Esophagus muscularis mucosa (tissue), 4 donors: ENCODE data around the gene COX18. TPM values are rescaled to one million over a fixed set of nuclear protein-coding genes. Genes with fewer than 3 reads are reported as not detected.

Source experiments
- DNase-seq: peaks from one replicate; pipeline ENCODE4 v3.0.0-alpha.2; 2017; ENCODE audit errors: extremely low spot score
- H3K27ac ChIP-seq, 4 donors: fragments of 200-600 bp; sonication (generic); replicated peaks in 1 of 4; 1 replicate in 3 of 4; 2 replicates in 1 of 4; pipeline ENCODE4 v1.5.1; 2016 to 2019; ENCODE audit warnings: mild to moderate bottlenecking in 1 of 4
- H3K27me3 ChIP-seq, 4 donors: fragments of 200-600 bp; sonication (generic); one replicate each; pipeline versions ENCODE4 v1.5.1 to v1.6.0; 2016 to 2019
- H3K36me3 ChIP-seq, 4 donors: fragments of 200-600 bp; sonication (generic); one replicate each; pipeline ENCODE4 v1.5.1; 2016 to 2019
- H3K4me1 ChIP-seq, 4 donors: fragments of 200-600 bp; sonication (generic); one replicate each; pipeline ENCODE4 v1.5.1; 2016 to 2019
- H3K4me3 ChIP-seq, 4 donors: fragments of 200-600 bp; sonication (generic); 1 replicate in 2 of 4; 2 replicates in 2 of 4; pipeline ENCODE4 v1.5.1; 2016 to 2019; ENCODE audit warnings: mild to moderate bottlenecking in 4 of 4, moderate library complexity in 1 of 4
- H3K9me3 ChIP-seq, 4 donors: fragments of 200-600 bp; sonication (generic); 1 replicate in 3 of 4; 2 replicates in 1 of 4; pipeline ENCODE4 v1.5.1; 2016 to 2019
- EP300 ChIP-seq: sonication (generic); formaldehyde crosslinking; IDR thresholded peaks from one replicate; pipeline ENCODE4 v1.6.1; 2017; ENCODE audit warnings: antibody characterized with exemption
- POLR2A ChIP-seq: fragments of 450-650 bp; IDR thresholded peaks from one replicate; pipeline ENCODE4 v1.6.1; 2017; ENCODE audit warnings: antibody characterized with exemption, moderate library complexity, mild to moderate bottlenecking, low read depth
- POLR2AphosphoS5 ChIP-seq, 2 donors: sonication (generic); formaldehyde crosslinking; IDR thresholded peaks; one replicate each; pipeline ENCODE4 v1.6.1; 2017; ENCODE audit warnings: antibody characterized with exemption in 2 of 2
- WGBS: methylation state at CpG from one replicate; pipeline ENCODE4 v1.1.5; 2018; 5-methylcytosine and 5-hydroxymethylcytosine counted together
- intact Hi-C: fragments of 100-400 bp; cut with DNase I; formaldehyde crosslinking; loops from one replicate; pipeline ENCODE4 v1.15.1; 2023
- total RNA-seq, 4 donors: library from RNA; depleted of rRNA; stranded (reverse); fragments of >200 nt; gene quantifications; one replicate each; pipeline versions ENCODE4 v1.1.0 to v1.2.1, GENCODE V29; 2016
- TF ChIP-seq, protein P1 (sequence below), 3 experiments: fragments of 200-600 bp in 2 of 3; fragments of 450-650 bp in 1 of 3; sonication (generic) in 2 of 3; IDR thresholded peaks; one replicate each; pipeline ENCODE4 v1.5.1; 2017 to 2019; ENCODE audit warnings: antibody characterized with exemption in 3 of 3, mild to moderate bottlenecking in 2 of 3, moderate library complexity in 1 of 3

The COX18 gene
- total RNA-seq, 4 donors from 2014 or later, result 10.4 to 19.0 (median 12.9) TPM

GRCh38 chr4:73051625-73052024 is 17.9 kb downstream of the COX18 start:
- no peak overlapping the region for H3K4me3 ChIP-seq
- DNase-seq, result no peak
- WGBS, result 96% methylated on average over 1 of the region's 1 CpG
- H3K4me1 ChIP-seq, result no peaks in the 10 kb centered on the region
- H3K27me3 ChIP-seq, result no peaks in the 10 kb centered on the region
- TF ChIP-seq POLR2A, result no peak
- no peak for TF ChIP-seq POLR2AphosphoS5 (IDR thresholded peaks at IDR 0.05)
- TF ChIP-seq, protein P1, sequence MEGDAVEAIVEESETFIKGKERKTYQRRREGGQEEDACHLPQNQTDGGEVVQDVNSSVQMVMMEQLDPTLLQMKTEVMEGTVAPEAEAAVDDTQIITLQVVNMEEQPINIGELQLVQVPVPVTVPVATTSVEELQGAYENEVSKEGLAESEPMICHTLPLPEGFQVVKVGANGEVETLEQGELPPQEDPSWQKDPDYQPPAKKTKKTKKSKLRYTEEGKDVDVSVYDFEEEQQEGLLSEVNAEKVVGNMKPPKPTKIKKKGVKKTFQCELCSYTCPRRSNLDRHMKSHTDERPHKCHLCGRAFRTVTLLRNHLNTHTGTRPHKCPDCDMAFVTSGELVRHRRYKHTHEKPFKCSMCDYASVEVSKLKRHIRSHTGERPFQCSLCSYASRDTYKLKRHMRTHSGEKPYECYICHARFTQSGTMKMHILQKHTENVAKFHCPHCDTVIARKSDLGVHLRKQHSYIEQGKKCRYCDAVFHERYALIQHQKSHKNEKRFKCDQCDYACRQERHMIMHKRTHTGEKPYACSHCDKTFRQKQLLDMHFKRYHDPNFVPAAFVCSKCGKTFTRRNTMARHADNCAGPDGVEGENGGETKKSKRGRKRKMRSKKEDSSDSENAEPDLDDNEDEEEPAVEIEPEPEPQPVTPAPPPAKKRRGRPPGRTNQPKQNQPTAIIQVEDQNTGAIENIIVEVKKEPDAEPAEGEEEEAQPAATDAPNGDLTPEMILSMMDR (IDR thresholded peaks at IDR 0.05), result no peak
- no peak for TF ChIP-seq EP300
- intact Hi-C loops, result no loop called here
- H3K36me3 ChIP-seq, result peaks cover 5 to 33% (median 19%) of the 10 kb centered on the region in 4 donors
- no peaks in the 10 kb centered on the region for H3K9me3 ChIP-seq
- H3K27ac ChIP-seq, result no peak overlapping the region

GRCh38 chr4:73045879-73046278 is 23.6 kb downstream of the COX18 start:
- Histone ChIP-seq H3K27ac (no peak overlapping the region), H3K9me3 (no peaks in the 10 kb centered on the region), H3K36me3 (no peaks in the 10 kb centered on the region), H3K27me3 (no peaks in the 10 kb centered on the region), H3K4me1 (no peaks in the 10 kb centered on the region), H3K4me3 (no peak overlapping the region)
- DNase-seq, result no peak
- 79% methylated on average over 7 of the region's 7 CpGs for WGBS
- intact Hi-C loops, result no loop called here
- TF ChIP-seq POLR2A (no peak), EP300 (no peak), POLR2AphosphoS5 (IDR thresholded peaks at IDR 0.05) (no peak)
- TF ChIP-seq, protein P1 (IDR thresholded peaks at IDR 0.05), result no peak

DNA sequence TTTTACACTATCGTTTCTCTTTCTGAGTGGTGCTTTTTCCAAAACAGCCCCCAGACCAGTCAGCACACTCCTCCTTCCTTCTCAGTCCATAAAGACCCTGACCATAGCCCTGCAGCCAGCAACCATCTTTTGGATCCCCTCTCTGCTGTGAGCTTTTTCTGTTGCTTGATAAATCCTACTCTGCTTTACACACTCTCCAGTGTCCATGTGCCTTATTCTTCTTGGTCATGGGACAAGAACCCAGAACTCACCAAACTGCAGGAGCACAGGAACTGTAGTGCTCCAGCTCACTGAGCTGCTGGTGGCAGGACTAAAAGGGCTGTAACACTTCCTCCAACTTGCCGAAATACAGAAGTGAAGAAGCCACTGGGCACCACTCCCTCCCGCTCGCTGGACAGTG is 32.5 kb downstream of the COX18 start:
- no peaks in the 10 kb centered on the region for H3K4me1 ChIP-seq
- no peak for DNase-seq
- H3K9me3 ChIP-seq, result peaks cover 0 to 18% (median 6%) of the 10 kb centered on the region in 4 donors
- no peak overlapping the region for H3K4me3 ChIP-seq
- intact Hi-C loops, result no loop called here
- 89% methylated on average over 4 of the region's 4 CpGs for WGBS
- H3K27ac ChIP-seq, result no peak overlapping the region
- no peaks in the 10 kb centered on the region for H3K36me3 ChIP-seq
- TF ChIP-seq EP300 (no peak), POLR2A (no peak), POLR2AphosphoS5 (IDR thresholded peaks at IDR 0.05) (no peak)
- TF ChIP-seq, protein P1 (IDR thresholded peaks at IDR 0.05), result no peak
- H3K27me3 ChIP-seq, result no peaks in the 10 kb centered on the region

DNA sequence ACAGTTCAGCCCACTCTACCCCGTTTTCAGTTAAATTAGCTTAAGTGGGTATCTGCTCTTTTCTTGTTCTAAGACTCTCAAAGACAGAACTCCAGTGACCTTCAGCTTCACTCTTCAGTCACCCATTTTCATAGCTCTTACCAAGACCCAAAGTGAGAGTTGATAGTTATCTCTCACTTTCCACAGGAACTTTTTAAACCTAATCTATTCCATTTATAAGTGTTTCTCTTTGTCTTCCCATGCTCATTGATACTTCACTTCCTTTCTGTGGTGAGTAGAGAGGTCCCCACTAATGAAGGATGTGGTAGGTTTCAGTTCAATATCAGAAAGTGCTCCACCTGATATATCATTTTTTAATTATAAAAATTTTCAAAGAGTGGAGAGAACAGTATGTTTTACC is 33.4 kb downstream of the COX18 start:
- DNase-seq, result no peak
- WGBS, result 83% methylated on average over 1 of the region's 1 CpG
- no peak overlapping the region for H3K27ac ChIP-seq
- no peaks in the 10 kb centered on the region for H3K36me3 ChIP-seq
- no peaks in the 10 kb centered on the region for H3K27me3 ChIP-seq
- intact Hi-C loops, result no loop called here
- no peak overlapping the region for H3K4me3 ChIP-seq
- H3K4me1 ChIP-seq, result no peaks in the 10 kb centered on the region
- H3K9me3 ChIP-seq, result peaks cover 0 to 18% (median 6%) of the 10 kb centered on the region in 4 donors
- TF ChIP-seq POLR2AphosphoS5 (IDR thresholded peaks at IDR 0.05), result no peak
- TF ChIP-seq POLR2A, result no peak
- TF ChIP-seq, protein P1 (IDR thresholded peaks at IDR 0.05), result no peak
- no peak for TF ChIP-seq EP300

- WGBS, result 82% methylated on average over 2 of the region's 2 CpGs
- intact Hi-C loops, result no loop called here
Observed at GRCh38 chr4:73034896-73035295, 34.6 kb downstream of the COX18 start.

More at GRCh38 chr4:73034896-73035295, 34.6 kb downstream of the COX18 start:
- Histone ChIP-seq H3K9me3 (peaks cover 0 to 12% (median 6%) of the 10 kb centered on the region in 4 donors), H3K27me3 (no peaks in the 10 kb centered on the region), H3K4me1 (no peaks in the 10 kb centered on the region), H3K27ac (no peak overlapping the region), H3K36me3 (no peaks in the 10 kb centered on the region), H3K4me3 (no peak overlapping the region)
- no peak for DNase-seq
- TF ChIP-seq POLR2AphosphoS5 (IDR thresholded peaks at IDR 0.05), result no peak
- TF ChIP-seq, protein P1 (IDR thresholded peaks at IDR 0.05), result no peak
- TF ChIP-seq POLR2A, result no peak
- TF ChIP-seq EP300, result no peak
